AG10803 (cell line): Measurements from ENCODE around the gene ADGRA1.

Experiments used
- DNase-seq: peaks from one replicate; pipeline ENCODE4 v3.0.0; 2010; ENCODE audit warnings: low read depth
- H3K4me3 ChIP-seq: 2 replicates; pipeline ENCODE4 v1.5.1; 2011; ENCODE audit warnings: mild to moderate bottlenecking, low read length, control low read depth
- CTCF ChIP-seq: conservative IDR thresholded peaks from 2 replicates; pipeline ENCODE4 v1.5.1; 2011; ENCODE audit warnings: mild to moderate bottlenecking, low read length, control low read depth, inconsistent platforms

Gene ADGRA1

GRCh38 chr10:133124357-133125211 is 36.9 kb downstream of the ADGRA1 start:
- TF ChIP-seq CTCF, result peak; percentile 40
- DNase-seq, result peak; percentile 6
- no peak overlapping the region for H3K4me3 ChIP-seq

- DNase-seq, result no peak
- TF ChIP-seq CTCF, result no peak
- no peak overlapping the region for H3K4me3 ChIP-seq
Observed at GRCh38 chr10:133125901-133126300, 38.2 kb downstream of the ADGRA1 start.

GRCh38 chr10:133126431-133127290 is 38.9 kb downstream of the ADGRA1 start:
- DNase-seq, result no peak
- no peak for TF ChIP-seq CTCF

GRCh38 chr10:133127291-133128125 is 39.8 kb downstream of the ADGRA1 start:
- no peak for DNase-seq
- TF ChIP-seq CTCF, result no peak
- no peak overlapping the region for H3K4me3 ChIP-seq

More at GRCh38 chr10:133126431-133127290, 38.9 kb downstream of the ADGRA1 start:
- H3K4me3 ChIP-seq, result no peak overlapping the region

GRCh38 chr10:133128126-133129070 is 40.7 kb downstream of the ADGRA1 start:
- no peak for TF ChIP-seq CTCF
- no peak for DNase-seq
- no peak overlapping the region for H3K4me3 ChIP-seq
